SJSA1 (cell line): ENCODE measurements around the gene B3GALNT2. TPM values are rescaled to one million over a fixed set of nuclear protein-coding genes. Genes with fewer than 3 reads are reported as not detected.

Source experiments
- DNase-seq, 2 experiments: peaks; one replicate each; pipeline ENCODE4 v3.0.0-alpha.2; 2015 to 2020; ENCODE audit warnings: low spot score in 2 of 2, low read depth in 1 of 2
- H3K27ac ChIP-seq: fragments of 250-450 bp; sonication (Bioruptor Pico); 2 replicates; pipeline ENCODE4 v1.5.1; 2020; ENCODE audit warnings: mild to moderate bottlenecking, moderate library complexity
- H3K27me3 ChIP-seq: fragments of 250-450 bp; sonication (Bioruptor Pico); replicated peaks from 2 replicates; pipeline ENCODE4 v1.5.1; 2020; ENCODE audit warnings: mild to moderate bottlenecking, moderate library complexity
- H3K36me3 ChIP-seq: fragments of 250-450 bp; sonication (Bioruptor Pico); 2 replicates; pipeline ENCODE4 v1.5.1; 2020; ENCODE audit warnings: mild to moderate bottlenecking
- H3K4me1 ChIP-seq: fragments of 250-450 bp; sonication (Bioruptor Pico); replicated peaks from 2 replicates; pipeline ENCODE4 v1.6.1; 2021; ENCODE audit warnings: mild to moderate bottlenecking
- H3K4me3 ChIP-seq: fragments of 250-450 bp; sonication (Bioruptor Pico); 2 replicates; pipeline ENCODE4 v1.5.1; 2020; ENCODE audit warnings: mild to moderate bottlenecking
- H3K9me3 ChIP-seq: fragments of 250-450 bp; sonication (Bioruptor Pico); replicated peaks from 2 replicates; pipeline ENCODE4 v1.5.1; 2020; ENCODE audit warnings: mild to moderate bottlenecking
- total RNA-seq: library from RNA; depleted of rRNA; stranded (reverse); fragments of >200 nt; shearing (Covaris generic); gene quantifications from 2 replicates; pipeline ENCODE4 v1.2.3, GENCODE V29; 2014

B3GALNT2 gene
- total RNA-seq, 1 experiment from 2014 or later: 35.7 TPM

- Histone ChIP-seq H3K27me3 (no peaks in the 10 kb centered on the region), H3K9me3 (no peaks in the 10 kb centered on the region), H3K36me3 (no peaks in the 10 kb centered on the region), H3K4me3 (no peak overlapping the region), H3K4me1 (no peaks in the 10 kb centered on the region), H3K27ac (no peak overlapping the region)
- DNase-seq: no peak
Measured at GRCh38 chr1:235515844-235516512, 11.7 kb upstream of the B3GALNT2 start.

GRCh38 chr1:235513495-235514366, 9.5 kb upstream of the B3GALNT2 start:
- Histone ChIP-seq H3K27ac (no peak overlapping the region), H3K4me1 (no peaks in the 10 kb centered on the region), H3K9me3 (no peaks in the 10 kb centered on the region), H3K27me3 (no peaks in the 10 kb centered on the region), H3K4me3 (no peak overlapping the region), H3K36me3 (no peaks in the 10 kb centered on the region)
- DNase-seq: peak in 1 of 2 experiments; percentile 76

GRCh38 chr1:235511470-235512240, 7.4 kb upstream of the B3GALNT2 start:
- no peak overlapping the region for H3K27ac ChIP-seq
- DNase-seq: no peak
- H3K4me1 ChIP-seq: no peaks in the 10 kb centered on the region
- no peaks in the 10 kb centered on the region for H3K9me3 ChIP-seq
- H3K4me3 ChIP-seq: no peak overlapping the region
- no peaks in the 10 kb centered on the region for H3K27me3 ChIP-seq
- no peaks in the 10 kb centered on the region for H3K36me3 ChIP-seq

GRCh38 chr1:235510823-235511222, 6.6 kb upstream of the B3GALNT2 start:
- Histone ChIP-seq H3K4me1 (peaks cover 6% of the 10 kb centered on the region; the same call in 1 of the 2 replicates), H3K9me3 (no peaks in the 10 kb centered on the region), H3K36me3 (no peaks in the 10 kb centered on the region), H3K27me3 (no peaks in the 10 kb centered on the region), H3K4me3 (no peak overlapping the region), H3K27ac (no peak overlapping the region)
- no peak for DNase-seq

GRCh38 chr1:235507623-235508022, 3.4 kb upstream of the B3GALNT2 start:
- Histone ChIP-seq H3K4me3 (no peak overlapping the region), H3K27me3 (no peaks in the 10 kb centered on the region), H3K27ac (no peak overlapping the region), H3K4me1 (peaks cover 6% of the 10 kb centered on the region; the same call in 1 of the 2 replicates), H3K9me3 (no peaks in the 10 kb centered on the region), H3K36me3 (0 out of 2 replicates have a peak, but pooled peaks cover 7% of the 10 kb centered on the region)
- DNase-seq: no peak

- Histone ChIP-seq H3K27ac (peak overlapping the region; percentile 86), H3K36me3 (peaks cover 10% of the 10 kb centered on the region; the same call in 1 of the 2 replicates), H3K4me3 (peak overlapping the region; percentile 94)
Measured at GRCh38 chr1:235504494-235505222, 406 bp upstream of the B3GALNT2 start.

GRCh38 chr1:235503403-235504121, 690 bp downstream of the B3GALNT2 start:
- Histone ChIP-seq H3K27ac (peak overlapping the region; percentile 22), H3K27me3 (no peaks in the 10 kb centered on the region), H3K4me3 (peak overlapping the region; percentile 94), H3K4me1 (peaks cover 12% of the 10 kb centered on the region), H3K9me3 (no peaks in the 10 kb centered on the region), H3K36me3 (peaks cover 10% of the 10 kb centered on the region; the same call in 1 of the 2 replicates)
- DNase-seq: peak; percentile 62 to 72

More at GRCh38 chr1:235504494-235505222, 406 bp upstream of the B3GALNT2 start:
- H3K27me3 ChIP-seq: no peaks in the 10 kb centered on the region
- peaks cover 12% of the 10 kb centered on the region for H3K4me1 ChIP-seq
- no peaks in the 10 kb centered on the region for H3K9me3 ChIP-seq
- DNase-seq: peak; percentile 99 to 100

- Histone ChIP-seq H3K36me3 (peaks cover 10% of the 10 kb centered on the region; the same call in 1 of the 2 replicates), H3K4me3 (peak overlapping the region; percentile 94), H3K9me3 (no peaks in the 10 kb centered on the region), H3K27ac (peak overlapping the region; percentile 22), H3K4me1 (peaks cover 12% of the 10 kb centered on the region), H3K27me3 (no peaks in the 10 kb centered on the region)
- DNase-seq: peak in 1 of 2 experiments; percentile 47
Measured at GRCh38 chr1:235502601-235503402, 1.4 kb downstream of the B3GALNT2 start.

- Histone ChIP-seq H3K36me3 (peaks cover 10% of the 10 kb centered on the region; the same call in 1 of the 2 replicates), H3K27me3 (no peaks in the 10 kb centered on the region), H3K4me1 (peaks cover 6% of the 10 kb centered on the region), H3K27ac (no peak overlapping the region), H3K4me3 (no peak overlapping the region), H3K9me3 (no peaks in the 10 kb centered on the region)
- no peak for DNase-seq
Measured at GRCh38 chr1:235500971-235501540, 3.2 kb downstream of the B3GALNT2 start.

GRCh38 chr1:235495551-235495950, 8.7 kb downstream of the B3GALNT2 start:
- no peaks in the 10 kb centered on the region for H3K4me1 ChIP-seq
- no peak for DNase-seq
- peaks cover 27% of the 10 kb centered on the region for H3K36me3 ChIP-seq
- no peaks in the 10 kb centered on the region for H3K27me3 ChIP-seq
- no peak overlapping the region for H3K27ac ChIP-seq
- H3K9me3 ChIP-seq: no peaks in the 10 kb centered on the region
- no peak overlapping the region for H3K4me3 ChIP-seq

GRCh38 chr1:235495030-235495429, 9.2 kb downstream of the B3GALNT2 start:
- no peak for DNase-seq
- H3K4me3 ChIP-seq: no peak overlapping the region
- H3K36me3 ChIP-seq: peaks cover 27% of the 10 kb centered on the region
- H3K9me3 ChIP-seq: no peaks in the 10 kb centered on the region
- H3K27me3 ChIP-seq: no peaks in the 10 kb centered on the region
- no peaks in the 10 kb centered on the region for H3K4me1 ChIP-seq
- H3K27ac ChIP-seq: no peak overlapping the region

- Histone ChIP-seq H3K4me1 (no peaks in the 10 kb centered on the region), H3K4me3 (no peak overlapping the region), H3K27me3 (no peaks in the 10 kb centered on the region), H3K27ac (no peak overlapping the region), H3K36me3 (peaks cover 27% of the 10 kb centered on the region), H3K9me3 (no peaks in the 10 kb centered on the region)
- no peak for DNase-seq
Measured at GRCh38 chr1:235494531-235494930, 9.7 kb downstream of the B3GALNT2 start.
